ENCODE results near the gene TEX9. TPM values are rescaled to one million over a fixed set of nuclear protein-coding genes. Genes with fewer than 3 reads are reported as not detected.
"Not testable (repeated sequence)": the region's sequence is repeated elsewhere in the genome, so short reads cannot be mapped to it uniquely, and the experiment has no call there.

TEX9 gene
- total RNA-seq, 1 donor from 2014 or later, result 32.7 TPM

GRCh38 chr15:56393277-56393676 lies 28.1 kb downstream of the TEX9 start:
- Mint-ChIP-seq H3K36me3 (ENCODE audit: insufficient read depth) (peaks cover 27% of the 10 kb centered on the region), H3K9me3 (ENCODE audit: low read depth) (peaks cover 10% of the 10 kb centered on the region), H3K4me3 (ENCODE audit: low read depth) (no peak overlapping the region), H3K4me1 (ENCODE audit: low read depth) (no peaks in the 10 kb centered on the region), H3K27me3 (no peaks in the 10 kb centered on the region), H3K27ac (no peak overlapping the region)
- DNase-seq (ENCODE audit: low spot score, unreplicated experiment), result no peak
- TF ChIP-seq CTCF (IDR thresholded peaks at IDR 0.05; ENCODE audit: unreplicated experiment), result no peak

DNA sequence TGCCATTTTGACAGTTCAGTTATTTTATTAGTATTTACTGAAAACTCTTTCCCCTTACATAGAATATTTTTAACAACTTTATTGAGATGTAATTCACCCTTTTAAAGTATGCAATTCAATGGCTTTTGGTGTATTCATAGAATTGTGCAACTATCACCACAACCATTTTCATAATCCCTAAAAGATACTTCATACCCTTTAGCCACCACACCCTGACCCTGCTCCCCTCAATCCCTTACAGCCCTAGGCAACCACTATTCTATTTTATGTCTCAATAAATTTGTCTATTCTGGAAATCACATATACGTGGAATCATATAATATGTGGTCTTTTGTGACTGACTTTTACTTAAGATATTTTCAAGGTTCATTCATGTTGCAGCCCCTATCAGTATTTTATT lies 29.7 kb downstream of the TEX9 start:
- Mint-ChIP-seq H3K9me3 (ENCODE audit: low read depth) (peaks cover 14% of the 10 kb centered on the region), H3K27me3 (no peaks in the 10 kb centered on the region), H3K4me3 (ENCODE audit: low read depth) (no peak overlapping the region), H3K4me1 (ENCODE audit: low read depth) (no peaks in the 10 kb centered on the region), H3K36me3 (ENCODE audit: insufficient read depth) (peaks cover 36% of the 10 kb centered on the region), H3K27ac (no peak overlapping the region)
- DNase-seq (ENCODE audit: low spot score, unreplicated experiment), result no peak
- no peak for TF ChIP-seq CTCF (IDR thresholded peaks at IDR 0.05; ENCODE audit: unreplicated experiment)

GRCh38 chr15:56397325-56397724 lies 32.1 kb downstream of the TEX9 start:
- not testable (repeated sequence) for H3K4me1 Mint-ChIP-seq (ENCODE audit: low read depth); H3K4me3 Mint-ChIP-seq (ENCODE audit: low read depth); DNase-seq (ENCODE audit: low spot score, unreplicated experiment); H3K27ac Mint-ChIP-seq; H3K27me3 Mint-ChIP-seq
- Mint-ChIP-seq H3K36me3 (ENCODE audit: insufficient read depth) (peaks cover 50% of the 10 kb centered on the region), H3K9me3 (ENCODE audit: low read depth) (peaks cover 34% of the 10 kb centered on the region)

DNA sequence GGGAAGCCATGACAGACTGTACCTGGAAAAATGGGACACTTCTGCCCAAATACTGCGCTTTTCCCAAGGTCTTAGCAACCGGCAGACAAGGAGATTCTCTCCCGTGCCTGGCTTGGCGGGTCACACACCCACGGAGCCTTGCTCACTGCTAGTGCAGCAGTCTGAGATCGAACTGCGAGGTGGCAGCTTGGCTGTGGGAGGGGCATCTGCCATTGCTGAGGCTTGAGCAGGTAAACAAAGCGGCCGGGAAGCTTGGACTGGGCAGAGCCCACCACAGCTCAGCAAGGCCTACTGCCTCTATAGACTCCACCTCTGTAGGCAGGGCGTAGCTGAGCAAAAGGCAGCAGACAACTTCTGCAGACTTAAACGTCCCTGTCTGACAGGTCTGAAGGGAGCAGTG lies 34.0 kb downstream of the TEX9 start:
- not testable (repeated sequence) for H3K4me1 Mint-ChIP-seq (ENCODE audit: low read depth); H3K27me3 Mint-ChIP-seq; H3K4me3 Mint-ChIP-seq (ENCODE audit: low read depth); H3K27ac Mint-ChIP-seq; DNase-seq (ENCODE audit: low spot score, unreplicated experiment)
- Mint-ChIP-seq H3K9me3 (ENCODE audit: low read depth) (peaks cover 42% of the 10 kb centered on the region), H3K36me3 (ENCODE audit: insufficient read depth) (peaks cover 58% of the 10 kb centered on the region)

DNA sequence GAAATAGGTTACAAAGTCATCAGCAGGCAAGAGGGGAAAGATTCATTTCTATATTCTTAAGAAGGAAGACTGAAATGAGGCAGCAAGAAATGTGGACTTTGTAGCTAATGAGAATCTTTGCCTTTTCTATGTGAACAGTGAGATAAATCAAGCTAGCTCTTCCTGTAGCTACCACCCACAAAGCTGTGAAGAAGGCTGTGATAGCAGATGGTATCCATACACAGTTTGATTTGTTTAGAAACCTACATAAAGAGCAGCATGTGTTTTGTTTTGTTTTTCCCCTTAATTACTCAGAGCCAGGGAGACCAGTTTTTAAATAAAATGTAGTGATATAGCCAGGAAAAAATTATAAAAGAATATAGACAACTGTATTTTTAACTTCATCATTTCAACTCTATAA lies 45.5 kb downstream of the TEX9 start:
- Mint-ChIP-seq H3K4me1 (ENCODE audit: low read depth) (no peaks in the 10 kb centered on the region), H3K27me3 (no peaks in the 10 kb centered on the region), H3K27ac (no peak overlapping the region), H3K36me3 (ENCODE audit: insufficient read depth) (peaks cover 24% of the 10 kb centered on the region), H3K9me3 (ENCODE audit: low read depth) (no peaks in the 10 kb centered on the region), H3K4me3 (ENCODE audit: low read depth) (no peak overlapping the region)
- DNase-seq (ENCODE audit: low spot score, unreplicated experiment), result no peak
- TF ChIP-seq CTCF (IDR thresholded peaks at IDR 0.05; ENCODE audit: unreplicated experiment), result no peak

DNA sequence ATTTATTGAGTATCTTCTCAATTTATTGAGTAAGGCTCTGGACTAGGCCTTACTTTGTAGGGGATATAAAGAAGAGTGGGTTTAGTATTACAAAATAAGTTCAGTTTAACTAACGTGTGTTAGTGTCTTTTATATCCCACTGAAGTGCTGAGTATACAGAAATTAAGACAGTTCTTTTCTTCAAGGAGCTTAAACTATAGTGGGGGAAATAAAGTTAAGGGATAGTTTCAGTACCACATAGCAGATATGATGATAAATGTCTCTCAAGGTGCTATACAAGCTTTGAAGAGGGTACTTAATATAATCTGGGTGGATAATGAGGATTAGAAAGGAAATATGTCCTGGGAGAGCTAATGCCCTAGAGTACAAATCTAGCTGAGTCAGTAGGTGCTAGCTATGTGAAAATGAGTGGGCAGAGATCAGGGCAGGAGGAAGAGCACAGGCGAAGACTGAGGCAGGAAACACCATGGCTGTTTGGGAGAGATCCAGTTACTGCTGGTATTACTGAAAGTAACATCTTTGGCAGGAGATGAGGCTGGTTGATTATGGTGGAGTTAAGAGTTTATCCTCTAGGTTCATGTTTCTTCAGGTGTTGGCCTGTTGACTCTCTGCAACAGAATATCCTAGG lies 46.0 kb downstream of the TEX9 start:
- TF ChIP-seq CTCF (IDR thresholded peaks at IDR 0.05; ENCODE audit: unreplicated experiment), result no peak
- Mint-ChIP-seq H3K27me3 (no peaks in the 10 kb centered on the region), H3K9me3 (ENCODE audit: low read depth) (no peaks in the 10 kb centered on the region), H3K4me3 (ENCODE audit: low read depth) (no peak overlapping the region), H3K36me3 (ENCODE audit: insufficient read depth) (peaks cover 22% of the 10 kb centered on the region), H3K27ac (no peak overlapping the region), H3K4me1 (ENCODE audit: low read depth) (no peaks in the 10 kb centered on the region)
- DNase-seq (ENCODE audit: low spot score, unreplicated experiment), result no peak

GRCh38 chr15:56413114-56413733 lies 48.0 kb downstream of the TEX9 start:
- H3K27ac Mint-ChIP-seq; H3K4me3 Mint-ChIP-seq (ENCODE audit: low read depth); H3K4me1 Mint-ChIP-seq (ENCODE audit: low read depth); H3K27me3 Mint-ChIP-seq; DNase-seq (ENCODE audit: low spot score, unreplicated experiment): not testable (repeated sequence)
- H3K36me3 Mint-ChIP-seq (ENCODE audit: insufficient read depth), result peaks cover 37% of the 10 kb centered on the region
- peaks cover 10% of the 10 kb centered on the region for H3K9me3 Mint-ChIP-seq (ENCODE audit: low read depth)
